ENCODE results near the gene SCUBE1.

SCUBE1 gene

DNA sequence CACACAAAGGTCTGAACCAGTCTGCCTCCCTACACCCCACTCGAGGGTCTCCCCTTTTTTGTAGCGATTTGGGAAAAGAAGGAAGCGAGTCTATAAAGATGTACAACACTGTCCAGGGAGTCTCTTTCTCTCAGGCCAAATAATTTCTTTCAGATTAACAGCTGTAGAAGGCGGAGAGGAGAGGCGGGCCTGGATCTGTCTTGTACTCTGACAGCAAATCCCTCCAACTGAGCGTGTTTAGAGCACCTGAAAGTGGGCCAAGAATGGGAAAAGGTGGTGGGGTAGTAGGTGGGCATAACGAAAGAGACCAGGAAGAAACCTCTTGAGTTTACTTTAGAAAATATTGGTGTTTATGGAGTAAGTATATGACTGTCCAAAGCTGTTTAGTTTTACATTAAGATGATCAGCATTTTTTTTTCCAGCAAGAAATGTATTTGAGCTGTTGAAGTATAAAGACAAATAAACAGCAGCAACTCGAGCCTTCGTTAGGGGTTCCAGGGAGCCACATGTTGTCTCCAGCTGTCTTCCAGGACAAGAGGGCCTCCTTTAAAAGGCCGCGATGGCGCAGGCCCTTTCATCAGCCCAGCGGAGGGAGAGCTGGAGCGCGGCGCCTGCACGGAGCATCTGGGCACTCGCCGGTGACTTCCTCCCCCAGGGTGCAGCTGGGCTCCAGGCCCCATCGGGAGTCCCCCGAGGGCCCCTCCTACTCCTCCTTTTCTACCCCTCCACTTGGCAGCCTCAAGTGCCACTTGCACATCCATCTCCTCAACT, 34.9 kb downstream of the SCUBE1 start:
- no peak overlapping the region for H3K4me3 ChIP-seq (ENCODE audit: low read depth, low read length)
- TF ChIP-seq, protein P1, sequence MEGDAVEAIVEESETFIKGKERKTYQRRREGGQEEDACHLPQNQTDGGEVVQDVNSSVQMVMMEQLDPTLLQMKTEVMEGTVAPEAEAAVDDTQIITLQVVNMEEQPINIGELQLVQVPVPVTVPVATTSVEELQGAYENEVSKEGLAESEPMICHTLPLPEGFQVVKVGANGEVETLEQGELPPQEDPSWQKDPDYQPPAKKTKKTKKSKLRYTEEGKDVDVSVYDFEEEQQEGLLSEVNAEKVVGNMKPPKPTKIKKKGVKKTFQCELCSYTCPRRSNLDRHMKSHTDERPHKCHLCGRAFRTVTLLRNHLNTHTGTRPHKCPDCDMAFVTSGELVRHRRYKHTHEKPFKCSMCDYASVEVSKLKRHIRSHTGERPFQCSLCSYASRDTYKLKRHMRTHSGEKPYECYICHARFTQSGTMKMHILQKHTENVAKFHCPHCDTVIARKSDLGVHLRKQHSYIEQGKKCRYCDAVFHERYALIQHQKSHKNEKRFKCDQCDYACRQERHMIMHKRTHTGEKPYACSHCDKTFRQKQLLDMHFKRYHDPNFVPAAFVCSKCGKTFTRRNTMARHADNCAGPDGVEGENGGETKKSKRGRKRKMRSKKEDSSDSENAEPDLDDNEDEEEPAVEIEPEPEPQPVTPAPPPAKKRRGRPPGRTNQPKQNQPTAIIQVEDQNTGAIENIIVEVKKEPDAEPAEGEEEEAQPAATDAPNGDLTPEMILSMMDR (IDR thresholded peaks at IDR 0.05; ENCODE audit: low read depth, low read length, missing control alignments), result no peak
- DNase-seq (ENCODE audit: low read depth), result no peak
- in situ Hi-C loops (cut with HindIII; ENCODE audit: low sequenced_read_pairs), result no loop called here

DNA sequence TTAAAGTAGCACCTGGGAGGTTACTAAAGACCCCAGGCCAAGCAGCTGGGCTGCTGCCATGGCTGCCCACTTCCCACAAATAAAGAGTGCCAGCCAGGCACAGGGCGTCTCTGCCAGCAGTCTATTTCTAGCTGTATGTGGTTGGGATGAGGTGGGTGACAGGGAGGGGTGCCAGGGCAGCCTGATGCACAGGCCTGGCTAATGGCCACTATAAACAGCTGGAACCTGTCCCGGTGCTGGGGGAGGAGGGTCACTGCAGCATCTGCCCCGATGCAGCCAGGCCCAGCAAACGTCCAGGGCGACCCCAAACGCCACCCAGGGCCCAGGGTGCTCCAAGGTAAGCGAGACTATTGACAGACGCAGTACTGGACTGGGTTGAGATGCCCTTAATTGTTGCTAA, 37.4 kb downstream of the SCUBE1 start:
- no peak for DNase-seq (ENCODE audit: low read depth)
- in situ Hi-C loops (cut with HindIII; ENCODE audit: low sequenced_read_pairs), result no loop called here
- H3K4me3 ChIP-seq (ENCODE audit: low read depth, low read length), result no peak overlapping the region
- TF ChIP-seq, protein P1 (IDR thresholded peaks at IDR 0.05; ENCODE audit: low read depth, low read length, missing control alignments), result no peak

DNA sequence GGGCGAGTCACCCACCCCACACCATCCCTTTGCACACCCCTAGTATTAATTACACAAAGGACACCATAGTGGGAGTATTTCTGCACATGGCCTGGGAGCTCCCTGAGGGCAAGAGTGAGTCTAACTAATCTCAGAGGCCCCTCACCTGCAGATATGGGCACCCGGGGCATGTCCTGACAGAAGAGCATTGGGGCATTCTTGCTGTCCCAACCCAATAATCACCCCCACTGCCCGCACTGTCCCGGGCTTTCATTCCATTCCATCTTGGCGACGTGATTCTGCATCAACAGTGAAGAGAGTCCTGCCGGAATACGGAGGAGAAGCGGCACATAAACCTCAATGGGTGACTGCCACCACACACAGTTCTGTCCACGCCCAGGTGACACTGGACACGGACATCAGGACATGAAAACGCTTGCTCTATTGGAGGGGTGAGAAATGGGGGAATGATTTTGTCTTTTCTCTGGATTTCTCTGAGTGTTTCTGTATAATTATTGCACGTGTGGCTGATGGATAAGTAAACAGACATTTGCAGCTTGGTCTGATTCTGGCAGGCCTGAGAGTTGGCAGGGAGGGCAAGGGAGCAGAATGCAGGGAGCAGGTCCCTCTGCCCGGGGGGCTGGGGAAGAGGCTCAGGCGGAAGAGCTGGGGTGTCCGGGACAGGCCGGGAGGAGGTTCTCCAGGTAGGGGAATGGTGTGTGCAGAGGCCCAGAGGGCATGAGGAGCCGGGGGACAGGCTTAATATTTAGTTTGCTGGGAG, 38.2 kb downstream of the SCUBE1 start:
- DNase-seq (ENCODE audit: low read depth), result no peak
- no peak overlapping the region for H3K4me3 ChIP-seq (ENCODE audit: low read depth, low read length)
- in situ Hi-C loops (cut with HindIII; ENCODE audit: low sequenced_read_pairs), result no loop called here
- TF ChIP-seq, protein P1 (IDR thresholded peaks at IDR 0.05; ENCODE audit: low read depth, low read length, missing control alignments), result no peak

DNA sequence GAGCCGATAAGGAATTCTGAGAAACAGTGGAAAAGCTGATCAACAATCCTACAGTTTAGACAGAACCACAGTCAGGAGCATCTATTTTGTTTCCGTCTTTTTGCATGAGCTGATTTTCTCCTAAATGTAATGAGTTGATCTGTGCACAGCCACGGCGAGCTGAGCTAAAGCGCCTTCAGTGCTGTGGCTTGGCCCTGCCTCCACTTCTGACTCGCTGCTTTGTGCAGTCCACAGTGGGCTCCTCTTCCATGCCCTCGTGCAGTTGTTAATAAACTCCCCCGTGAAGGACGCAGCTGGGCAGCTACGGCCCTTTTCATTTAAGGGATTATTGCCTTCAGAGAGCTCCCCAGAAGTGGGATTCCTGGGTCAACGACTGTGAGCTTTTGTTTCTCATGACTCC, 39.4 kb downstream of the SCUBE1 start:
- no peak for DNase-seq (ENCODE audit: low read depth)
- TF ChIP-seq, protein P1 (IDR thresholded peaks at IDR 0.05; ENCODE audit: low read depth, low read length, missing control alignments), result no peak
- in situ Hi-C loops (cut with HindIII; ENCODE audit: low sequenced_read_pairs), result no loop called here
- H3K4me3 ChIP-seq (ENCODE audit: low read depth, low read length), result no peak overlapping the region

DNA sequence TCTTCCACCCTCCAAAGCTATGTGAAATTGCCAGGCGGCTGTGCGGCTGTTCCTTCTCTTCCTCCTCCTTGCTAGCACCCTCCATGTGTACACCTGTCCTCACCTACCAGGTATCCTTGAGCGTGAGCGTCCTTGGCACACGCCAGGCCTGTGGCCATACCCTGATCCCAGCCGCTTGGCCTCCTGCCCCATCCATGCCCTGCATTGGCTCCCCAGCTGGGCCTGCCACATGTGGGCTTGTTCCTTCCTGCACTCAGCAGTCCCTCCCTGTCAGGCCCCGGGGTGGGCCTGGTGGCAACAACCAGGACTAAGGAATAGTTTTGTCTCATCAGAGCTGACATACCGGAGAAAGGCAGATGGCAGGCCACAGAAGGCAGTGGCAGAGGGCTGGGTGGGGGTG, 40.0 kb downstream of the SCUBE1 start:
- no peak overlapping the region for H3K4me3 ChIP-seq (ENCODE audit: low read depth, low read length)
- no peak for DNase-seq (ENCODE audit: low read depth)
- TF ChIP-seq, protein P1 (IDR thresholded peaks at IDR 0.05; ENCODE audit: low read depth, low read length, missing control alignments), result no peak
- in situ Hi-C loops (cut with HindIII; ENCODE audit: low sequenced_read_pairs), result no loop called here

DNA sequence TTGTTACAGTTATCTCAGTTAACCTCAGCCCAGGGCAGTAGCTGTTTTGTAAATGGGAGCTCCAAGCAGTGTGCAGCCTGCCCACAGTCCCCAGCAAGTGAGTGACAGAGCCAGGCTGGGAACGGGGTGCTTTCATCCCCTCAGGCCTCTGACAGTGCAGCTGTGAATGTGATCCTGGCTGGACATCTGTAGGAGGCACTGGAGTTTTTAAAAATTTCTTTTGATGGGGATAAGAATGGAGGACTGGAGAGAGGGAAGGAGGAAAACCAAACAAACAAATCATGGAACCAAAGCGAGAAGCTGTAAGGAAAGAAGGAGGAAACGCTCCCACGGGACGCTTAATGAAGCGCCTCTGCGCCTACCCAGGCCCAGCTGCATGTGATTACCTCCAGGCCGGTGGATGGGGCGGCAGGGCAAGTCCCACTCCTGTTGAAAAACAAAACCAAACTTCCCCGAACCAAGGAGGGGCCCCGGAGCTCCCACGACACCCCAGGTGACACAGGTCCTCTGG, 40.6 kb downstream of the SCUBE1 start:
- TF ChIP-seq, protein P1 (IDR thresholded peaks at IDR 0.05; ENCODE audit: low read depth, low read length, missing control alignments), result no peak
- in situ Hi-C loops (cut with HindIII; ENCODE audit: low sequenced_read_pairs), result no loop called here
- no peak overlapping the region for H3K4me3 ChIP-seq (ENCODE audit: low read depth, low read length)
- no peak for DNase-seq (ENCODE audit: low read depth)

All from astrocyte of the cerebellum (primary cell).